Measurements from ENCODE around the gene TPSD1.

TPSD1 gene

GRCh38 chr16:1298406-1298805 lies 42.5 kb downstream of the TPSD1 start:
- Histone ChIP-seq H4K91ac (ENCODE audit: low read depth, low read length) (peak overlapping the region; percentile 22), H3K79me1 (ENCODE audit: low read length) (peaks cover 15% of the 10 kb centered on the region), H3K9ac (ENCODE audit: low read length) (no peak overlapping the region), H4K8ac (ENCODE audit: low read depth, low read length) (no peak overlapping the region), H2BK12ac (ENCODE audit: low read length) (no peak overlapping the region), H2AK5ac (ENCODE audit: low read length) (no peak overlapping the region), H3K14ac (ENCODE audit: low read length) (no peak overlapping the region), H3K36me3 (ENCODE audit: control insufficient read depth in 1 of 2, insufficient read depth in 2 of 2, low read length in 2 of 2) (no peaks in the 10 kb centered on the region), H3K4ac (ENCODE audit: low read depth, low read length) (no peak overlapping the region), H2BK5ac (ENCODE audit: low read depth, low read length, poor library complexity) (no peak overlapping the region), H4K12ac (ENCODE audit: low read depth, low read length) (no peak overlapping the region), H3K27me3 (ENCODE audit: insufficient read depth, low read length) (no peaks in the 10 kb centered on the region), H3K79me2 (ENCODE audit: control insufficient read depth, insufficient read depth, low read length, poor library complexity) (peaks cover 3% of the 10 kb centered on the region), H3K4me3 (ENCODE audit: low read depth, low read length) (no peak overlapping the region), H3K23ac (ENCODE audit: low read length) (no peak overlapping the region), H3K18ac (ENCODE audit: low read length) (no peak overlapping the region), H3K9me3 (ENCODE audit: insufficient read depth, low read depth, low read length) (peaks cover 1% of the 10 kb centered on the region), H2AFZ (ENCODE audit: insufficient read depth, low read length, poor library complexity) (no peak overlapping the region), H3K4me2 (ENCODE audit: low read length) (no peak overlapping the region), H3K4me1 (ENCODE audit: control insufficient read depth in 1 of 2, insufficient read depth in 2 of 2, low read length in 2 of 2) (peaks cover 17 to 24% of the 10 kb centered on the region in 2 experiments), H2BK120ac (ENCODE audit: insufficient read depth, low read length, poor library complexity) (no peak overlapping the region), H3K27ac (ENCODE audit: low read depth, low read length) (no peak overlapping the region)
- DNase-seq: no peak
- WGBS (ENCODE audit: extremely low coverage, insufficient coverage, insufficient read length): no CpG with 5 or more reads among the region's 14 CpGs

GRCh38 chr16:1299012-1299867 lies 43.4 kb downstream of the TPSD1 start:
- Histone ChIP-seq H3K9ac (ENCODE audit: low read length) (no peak overlapping the region), H4K91ac (ENCODE audit: low read depth, low read length) (peak overlapping the region; percentile 53), H3K23ac (ENCODE audit: low read length) (no peak overlapping the region), H3K27ac (ENCODE audit: low read depth, low read length) (no peak overlapping the region), H2BK5ac (ENCODE audit: low read depth, low read length, poor library complexity) (peak overlapping the region; percentile 19), H2AK5ac (ENCODE audit: low read length) (no peak overlapping the region), H3K9me3 (ENCODE audit: insufficient read depth, low read depth, low read length) (peaks cover 1% of the 10 kb centered on the region), H3K18ac (ENCODE audit: low read length) (peak overlapping the region; percentile 20), H2AFZ (ENCODE audit: insufficient read depth, low read length, poor library complexity) (no peak overlapping the region), H3K4me2 (ENCODE audit: low read length) (no peak overlapping the region), H3K4ac (ENCODE audit: low read depth, low read length) (peak overlapping the region; percentile 17), H3K79me1 (ENCODE audit: low read length) (peaks cover 13% of the 10 kb centered on the region), H3K4me3 (ENCODE audit: low read depth, low read length) (no peak overlapping the region), H3K36me3 (ENCODE audit: control insufficient read depth in 1 of 2, insufficient read depth in 2 of 2, low read length in 2 of 2) (no peaks in the 10 kb centered on the region), H3K14ac (ENCODE audit: low read length) (no peak overlapping the region), H2BK12ac (ENCODE audit: low read length) (peak overlapping the region; percentile 23), H3K27me3 (ENCODE audit: insufficient read depth, low read length) (no peaks in the 10 kb centered on the region), H3K4me1 (ENCODE audit: control insufficient read depth in 1 of 2, insufficient read depth in 2 of 2, low read length in 2 of 2) (peaks cover 14 to 20% of the 10 kb centered on the region in 2 experiments), H2BK120ac (ENCODE audit: insufficient read depth, low read length, poor library complexity) (peak overlapping the region; percentile 0), H4K12ac (ENCODE audit: low read depth, low read length) (no peak overlapping the region), H3K79me2 (ENCODE audit: control insufficient read depth, insufficient read depth, low read length, poor library complexity) (peaks cover 3% of the 10 kb centered on the region), H4K8ac (ENCODE audit: low read depth, low read length) (peak overlapping the region; percentile 1)
- no CpG with 5 or more reads among the region's 31 CpGs for WGBS (ENCODE audit: extremely low coverage, insufficient coverage, insufficient read length)
- DNase-seq: peak; percentile 63 to 68

GRCh38 chr16:1299868-1300203 lies 44.0 kb downstream of the TPSD1 start:
- Histone ChIP-seq H4K91ac (ENCODE audit: low read depth, low read length) (peak overlapping the region; percentile 19), H3K23ac (ENCODE audit: low read length) (no peak overlapping the region), H3K9ac (ENCODE audit: low read length) (no peak overlapping the region), H4K12ac (ENCODE audit: low read depth, low read length) (no peak overlapping the region), H3K79me1 (ENCODE audit: low read length) (peaks cover 10% of the 10 kb centered on the region), H3K9me3 (ENCODE audit: insufficient read depth, low read depth, low read length) (peaks cover 1% of the 10 kb centered on the region), H2AK5ac (ENCODE audit: low read length) (no peak overlapping the region), H3K27me3 (ENCODE audit: insufficient read depth, low read length) (no peaks in the 10 kb centered on the region), H3K4me1 (ENCODE audit: control insufficient read depth in 1 of 2, insufficient read depth in 2 of 2, low read length in 2 of 2) (peaks cover 10 to 18% of the 10 kb centered on the region in 2 experiments), H3K4me3 (ENCODE audit: low read depth, low read length) (no peak overlapping the region), H3K27ac (ENCODE audit: low read depth, low read length) (no peak overlapping the region), H3K79me2 (ENCODE audit: control insufficient read depth, insufficient read depth, low read length, poor library complexity) (peaks cover 2% of the 10 kb centered on the region), H3K4me2 (ENCODE audit: low read length) (no peak overlapping the region), H3K36me3 (ENCODE audit: control insufficient read depth in 1 of 2, insufficient read depth in 2 of 2, low read length in 2 of 2) (no peaks in the 10 kb centered on the region), H3K14ac (ENCODE audit: low read length) (no peak overlapping the region), H2AFZ (ENCODE audit: insufficient read depth, low read length, poor library complexity) (no peak overlapping the region), H3K4ac (ENCODE audit: low read depth, low read length) (no peak overlapping the region), H4K8ac (ENCODE audit: low read depth, low read length) (peak overlapping the region; percentile 13), H2BK12ac (ENCODE audit: low read length) (peak overlapping the region; percentile 23), H3K18ac (ENCODE audit: low read length) (no peak overlapping the region), H2BK120ac (ENCODE audit: insufficient read depth, low read length, poor library complexity) (no peak overlapping the region), H2BK5ac (ENCODE audit: low read depth, low read length, poor library complexity) (peak overlapping the region; percentile 16)
- DNase-seq: no peak
- WGBS (ENCODE audit: extremely low coverage, insufficient coverage, insufficient read length): no CpG with 5 or more reads among the region's 12 CpGs

- Histone ChIP-seq H3K4me1 (ENCODE audit: control insufficient read depth in 1 of 2, insufficient read depth in 2 of 2, low read length in 2 of 2) (peaks cover 10 to 18% of the 10 kb centered on the region in 2 experiments), H3K36me3 (ENCODE audit: control insufficient read depth in 1 of 2, insufficient read depth in 2 of 2, low read length in 2 of 2) (no peaks in the 10 kb centered on the region), H3K4ac (ENCODE audit: low read depth, low read length) (peak overlapping the region; percentile 17), H3K4me2 (ENCODE audit: low read length) (peak overlapping the region; percentile 44), H2BK12ac (ENCODE audit: low read length) (peak overlapping the region; percentile 30), H3K14ac (ENCODE audit: low read length) (peak overlapping the region; percentile 84), H3K23ac (ENCODE audit: low read length) (no peak overlapping the region), H4K91ac (ENCODE audit: low read depth, low read length) (peak overlapping the region; percentile 56), H3K18ac (ENCODE audit: low read length) (peak overlapping the region; percentile 41), H2AFZ (ENCODE audit: insufficient read depth, low read length, poor library complexity) (peak overlapping the region; percentile 17), H3K9me3 (ENCODE audit: insufficient read depth, low read depth, low read length) (peaks cover 1% of the 10 kb centered on the region), H4K12ac (ENCODE audit: low read depth, low read length) (peak overlapping the region; percentile 22), H3K27ac (ENCODE audit: low read depth, low read length) (no peak overlapping the region), H3K4me3 (ENCODE audit: low read depth, low read length) (no peak overlapping the region), H3K9ac (ENCODE audit: low read length) (no peak overlapping the region), H3K79me2 (ENCODE audit: control insufficient read depth, insufficient read depth, low read length, poor library complexity) (peaks cover 2% of the 10 kb centered on the region), H3K27me3 (ENCODE audit: insufficient read depth, low read length) (no peaks in the 10 kb centered on the region), H4K8ac (ENCODE audit: low read depth, low read length) (peak overlapping the region; percentile 75), H2BK120ac (ENCODE audit: insufficient read depth, low read length, poor library complexity) (peak overlapping the region; percentile 20), H2BK5ac (ENCODE audit: low read depth, low read length, poor library complexity) (no peak overlapping the region), H3K79me1 (ENCODE audit: low read length) (peaks cover 10% of the 10 kb centered on the region), H2AK5ac (ENCODE audit: low read length) (peak overlapping the region; percentile 32)
- peak; percentile 47 to 70 for DNase-seq
- no CpG with 5 or more reads among the region's 42 CpGs for WGBS (ENCODE audit: extremely low coverage, insufficient coverage, insufficient read length)
Observed at GRCh38 chr16:1300664-1301476, 45.0 kb downstream of the TPSD1 start.

Data from trophoblast cell (in vitro differentiated cells and primary cell).